GM12801 (cell line): ENCODE measurements around the gene KRT86.

Experiments
- CTCF ChIP-seq: IDR thresholded peaks from one replicate; pipeline ENCODE4 v1.5.1; 2011; ENCODE audit warnings: control low read depth; ENCODE audit not compliant: insufficient read length; ENCODE audit errors: extremely low read depth

KRT86 gene

GRCh38 chr12:52353766-52354165, 79.3 kb downstream of the KRT86 start:
- TF ChIP-seq CTCF: no peak

GRCh38 chr12:52354200-52354599, 79.8 kb downstream of the KRT86 start:
- no peak for TF ChIP-seq CTCF

DNA sequence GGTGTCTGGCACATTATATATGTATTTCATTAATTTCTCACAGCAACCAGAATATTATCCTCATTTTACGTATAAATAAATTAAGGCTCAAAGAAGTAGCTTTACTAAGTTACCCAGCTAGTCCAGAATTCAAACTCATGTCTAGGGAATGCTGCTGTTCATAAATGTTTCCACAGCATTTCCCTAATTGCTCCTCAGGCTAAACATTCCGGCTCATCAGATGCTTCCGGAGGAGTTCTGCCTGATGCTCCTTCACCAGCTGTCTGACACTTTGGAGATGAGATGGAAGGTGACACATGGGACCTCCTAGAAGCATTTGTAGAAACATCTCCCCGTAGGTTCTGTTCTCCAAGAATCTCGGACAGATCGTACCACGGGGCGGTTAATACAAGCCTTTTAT, 80.7 kb downstream of the KRT86 start:
- no peak for TF ChIP-seq CTCF

DNA sequence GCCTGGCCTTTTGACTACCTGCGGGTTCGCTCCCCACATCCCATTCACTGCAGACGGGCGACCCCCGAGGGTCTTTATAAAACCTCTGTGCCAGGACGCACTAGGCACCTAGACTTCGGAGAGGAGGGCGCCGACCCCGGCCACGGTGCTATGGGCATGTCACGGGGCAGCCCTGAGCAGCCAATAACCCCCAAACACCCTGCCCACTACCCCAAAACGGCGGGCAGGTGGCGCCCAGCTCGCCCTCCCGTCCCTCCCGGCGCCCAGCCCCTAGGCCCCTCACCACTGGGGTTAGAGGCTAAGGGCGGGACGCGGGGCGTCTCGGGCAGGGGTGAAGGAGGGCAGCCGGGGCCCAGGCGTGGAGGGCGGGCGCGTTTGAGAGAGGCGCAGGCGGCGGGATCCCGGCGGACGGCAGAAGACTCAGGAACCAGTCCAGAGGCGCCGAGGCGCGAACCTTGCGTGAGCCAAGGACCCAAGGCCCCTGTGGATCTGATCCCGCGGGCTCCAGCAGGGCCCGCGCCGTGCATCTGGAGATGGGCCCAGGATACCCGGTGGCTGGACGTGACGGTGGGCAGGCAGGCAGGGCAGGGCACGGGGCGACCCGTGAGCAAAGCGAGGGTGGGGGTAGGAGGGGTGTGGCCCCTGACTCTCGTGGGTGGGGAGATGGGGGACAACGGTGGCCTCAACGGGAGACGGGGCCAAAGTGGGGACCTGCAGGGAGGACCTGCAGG, 81.8 kb downstream of the KRT86 start:
- TF ChIP-seq CTCF: no peak

DNA sequence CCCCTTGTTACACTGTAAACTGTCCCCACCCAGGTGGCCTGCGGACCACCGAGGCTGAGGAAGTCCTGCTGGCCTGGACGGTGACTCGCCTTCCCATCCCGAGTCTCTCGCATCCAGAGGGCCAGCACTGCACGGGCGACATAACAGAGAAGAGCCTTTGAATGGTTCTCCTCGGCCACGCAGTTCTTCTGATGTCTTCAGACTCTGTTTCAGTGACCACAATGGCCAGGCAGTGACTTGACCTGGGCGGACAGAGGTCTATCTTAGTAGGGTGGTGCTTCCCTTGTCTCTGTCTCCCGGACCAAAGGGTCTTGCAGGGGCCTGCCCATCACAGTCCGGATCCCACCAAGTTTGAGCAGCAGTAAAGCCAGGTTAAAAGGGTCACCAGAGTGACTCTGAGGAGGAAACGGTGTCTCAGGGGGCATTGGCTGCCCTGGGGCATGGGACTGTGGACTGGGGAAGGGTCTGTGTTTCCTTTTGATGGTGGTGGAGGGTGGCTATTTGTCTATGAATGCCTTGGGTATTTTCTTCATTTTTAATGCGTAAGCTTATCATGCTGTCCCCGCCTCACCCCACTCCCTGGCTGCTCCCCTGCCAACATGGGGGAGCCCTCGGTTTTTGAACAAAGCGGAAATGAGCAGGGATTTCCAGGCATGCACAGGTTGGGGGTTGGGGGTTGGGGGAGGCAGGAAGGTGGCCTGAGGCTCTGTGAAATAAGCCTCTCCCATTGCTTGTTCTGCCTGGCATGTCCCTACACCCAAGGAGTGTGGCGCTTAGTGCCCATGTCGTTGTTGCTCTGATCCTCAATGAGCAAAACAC, 82.5 kb downstream of the KRT86 start:
- TF ChIP-seq CTCF: no peak
